IPS DF 6.9 (cell line): ENCODE data around the gene ATG2A.

ENCODE experiments used
- DNase-seq: peaks from one replicate; pipeline ENCODE4 v3.0.0-alpha.2; 2013; ENCODE audit warnings: low read depth, low spot score
- H3K27ac ChIP-seq: one replicate; pipeline ENCODE4 v1.5.1; 2013; ENCODE audit warnings: low read length, control low read depth
- H3K27me3 ChIP-seq: 2 replicates; pipeline ENCODE4 v1.6.1; 2013; ENCODE audit warnings: mild to moderate bottlenecking, low read length; ENCODE audit not compliant: control insufficient read depth, insufficient read depth
- H3K36me3 ChIP-seq: 2 replicates; pipeline ENCODE4 v1.6.1; 2013; ENCODE audit warnings: low read length; ENCODE audit not compliant: control insufficient read depth, insufficient read depth
- H3K4me1 ChIP-seq: 2 replicates; pipeline ENCODE4 v1.6.1; 2013; ENCODE audit warnings: low read length; ENCODE audit not compliant: control insufficient read depth, insufficient read depth
- H3K4me3 ChIP-seq: 2 replicates; pipeline ENCODE4 v1.5.1; 2013; ENCODE audit warnings: mild to moderate bottlenecking, low read length
- H3K9me3 ChIP-seq: 2 replicates; pipeline ENCODE4 v1.6.1; 2013; ENCODE audit warnings: low read length, inconsistent platforms; ENCODE audit not compliant: control insufficient read depth, insufficient read depth
- WGBS: extraction: QIAGEN DNeasy Blood & Tissue Kit; methylation state at CpG from one replicate; pipeline ENCODE4 v1.1.7; 2013; ENCODE audit warnings: mixed read lengths, missing lambda C conversion rate; ENCODE audit not compliant: insufficient read length, insufficient coverage; 5-methylcytosine and 5-hydroxymethylcytosine counted together

The ATG2A gene

DNA sequence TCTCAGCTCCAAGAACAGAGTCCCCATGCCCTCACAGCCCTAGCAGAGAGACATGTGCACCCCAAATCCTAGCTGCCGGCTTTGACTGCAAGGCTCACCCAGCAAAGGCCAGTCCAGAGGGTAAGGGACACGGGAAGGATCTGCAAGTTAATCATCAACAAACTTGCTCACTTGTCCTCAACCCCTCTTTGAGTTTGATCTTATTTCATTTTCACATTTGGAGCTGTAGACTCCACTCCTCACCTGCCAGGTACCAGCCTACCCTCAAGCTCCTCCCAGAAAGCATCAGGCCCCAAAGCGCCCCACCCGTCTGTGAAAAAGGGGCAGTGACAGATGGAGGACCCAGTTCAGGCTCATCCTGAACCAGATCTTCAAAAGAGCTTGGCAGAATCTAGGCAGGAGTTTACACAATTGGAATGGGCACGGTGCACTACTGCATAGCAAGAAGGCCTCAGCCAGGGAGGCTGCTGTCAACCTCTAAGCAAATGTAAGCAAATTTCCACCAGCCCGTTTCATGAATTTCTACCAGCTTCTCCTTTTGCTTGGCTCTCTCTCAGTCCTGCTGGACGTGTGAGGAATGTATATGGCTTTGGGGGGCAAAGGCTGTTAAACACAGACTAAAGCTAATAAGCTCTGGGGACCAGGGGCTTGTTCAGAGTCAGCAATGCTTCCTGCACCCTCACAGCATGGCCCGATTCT lies 44.1 kb downstream of the ATG2A start:
- WGBS, result no CpG with 5 or more reads among the region's 8 CpGs
- H3K4me3 ChIP-seq, result no peak overlapping the region
- H3K9me3 ChIP-seq, result no peaks in the 10 kb centered on the region
- H3K36me3 ChIP-seq, result no peaks in the 10 kb centered on the region
- no peak for DNase-seq
- peaks cover 9% of the 10 kb centered on the region for H3K4me1 ChIP-seq
- H3K27me3 ChIP-seq, result no peaks in the 10 kb centered on the region; the same call in 1 of the 2 replicates
- H3K27ac ChIP-seq, result no peak overlapping the region

DNA sequence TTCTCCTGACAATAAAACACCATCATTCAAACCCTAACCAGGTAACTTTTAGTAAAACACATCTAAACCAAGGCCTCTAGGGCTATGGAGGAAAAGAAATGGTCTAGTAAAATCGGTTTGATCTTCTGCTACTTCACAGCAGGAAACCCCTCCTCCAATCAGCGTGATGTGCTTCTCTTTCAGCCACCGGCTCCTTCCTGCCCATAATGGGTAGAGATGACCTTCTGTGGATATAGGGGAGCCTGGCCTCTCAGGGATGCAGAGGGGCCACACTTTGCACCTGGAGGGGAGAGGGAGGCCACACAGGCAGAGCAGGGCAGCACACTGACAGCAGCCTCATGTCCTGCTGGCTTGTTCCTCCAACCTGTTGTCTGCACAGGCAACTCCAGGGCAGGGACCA lies 45.5 kb downstream of the ATG2A start:
- Histone ChIP-seq H3K27me3 (no peaks in the 10 kb centered on the region), H3K36me3 (no peaks in the 10 kb centered on the region), H3K4me3 (no peak overlapping the region), H3K9me3 (no peaks in the 10 kb centered on the region), H3K4me1 (no peaks in the 10 kb centered on the region), H3K27ac (no peak overlapping the region)
- DNase-seq, result no peak
- WGBS, result no CpG with 5 or more reads among the region's 3 CpGs

- WGBS, result no CpG with 5 or more reads among the region's 20 CpGs
- Histone ChIP-seq H3K4me1 (no peaks in the 10 kb centered on the region), H3K9me3 (no peaks in the 10 kb centered on the region), H3K27me3 (no peaks in the 10 kb centered on the region), H3K36me3 (no peaks in the 10 kb centered on the region), H3K27ac (no peak overlapping the region), H3K4me3 (no peak overlapping the region)
- DNase-seq, result no peak
These were observed 46.0 kb downstream of the ATG2A start for GRCh38 chr11:64870893-64871466.

GRCh38 chr11:64870176-64870892 lies 46.7 kb downstream of the ATG2A start:
- H3K27ac ChIP-seq, result no peak overlapping the region
- no peaks in the 10 kb centered on the region for H3K9me3 ChIP-seq
- no peaks in the 10 kb centered on the region for H3K36me3 ChIP-seq
- no peaks in the 10 kb centered on the region for H3K4me1 ChIP-seq
- DNase-seq, result no peak
- no peak overlapping the region for H3K4me3 ChIP-seq
- WGBS, result no CpG with 5 or more reads among the region's 19 CpGs
- H3K27me3 ChIP-seq, result no peaks in the 10 kb centered on the region

DNA sequence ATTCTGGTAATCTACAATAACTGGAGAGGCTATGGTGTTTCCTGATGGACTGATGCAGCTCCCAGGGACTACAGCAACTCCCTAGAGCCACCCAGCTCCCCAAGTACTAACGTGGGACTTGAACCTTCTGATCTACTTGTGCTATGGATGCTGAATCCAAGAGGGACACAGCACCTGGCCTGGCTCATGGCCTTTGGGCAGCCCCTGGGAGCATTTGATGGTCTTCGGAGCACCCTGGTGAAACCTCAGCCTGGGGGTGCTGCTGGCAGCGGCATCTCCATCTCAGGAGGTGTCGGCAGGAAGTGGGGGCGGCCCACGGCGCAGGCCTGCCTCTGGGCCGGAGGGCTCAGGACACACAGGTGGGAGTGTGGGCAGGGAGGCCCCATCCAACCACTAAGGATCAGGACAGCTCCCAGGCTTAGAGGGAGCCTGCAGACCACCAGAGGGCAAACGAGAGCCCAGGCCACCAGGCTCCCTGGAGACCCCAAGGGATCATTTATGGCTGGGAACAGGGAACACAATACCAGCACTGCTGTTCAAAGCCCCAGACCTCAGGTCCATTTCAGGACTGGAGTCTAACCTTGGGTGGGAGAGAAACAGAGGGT lies 47.3 kb downstream of the ATG2A start:
- H3K4me3 ChIP-seq, result no peak overlapping the region
- no peak overlapping the region for H3K27ac ChIP-seq
- no peak for DNase-seq
- no CpG with 5 or more reads among the region's 9 CpGs for WGBS
- no peaks in the 10 kb centered on the region for H3K9me3 ChIP-seq
- H3K4me1 ChIP-seq, result no peaks in the 10 kb centered on the region
- H3K27me3 ChIP-seq, result no peaks in the 10 kb centered on the region
- no peaks in the 10 kb centered on the region for H3K36me3 ChIP-seq

DNA sequence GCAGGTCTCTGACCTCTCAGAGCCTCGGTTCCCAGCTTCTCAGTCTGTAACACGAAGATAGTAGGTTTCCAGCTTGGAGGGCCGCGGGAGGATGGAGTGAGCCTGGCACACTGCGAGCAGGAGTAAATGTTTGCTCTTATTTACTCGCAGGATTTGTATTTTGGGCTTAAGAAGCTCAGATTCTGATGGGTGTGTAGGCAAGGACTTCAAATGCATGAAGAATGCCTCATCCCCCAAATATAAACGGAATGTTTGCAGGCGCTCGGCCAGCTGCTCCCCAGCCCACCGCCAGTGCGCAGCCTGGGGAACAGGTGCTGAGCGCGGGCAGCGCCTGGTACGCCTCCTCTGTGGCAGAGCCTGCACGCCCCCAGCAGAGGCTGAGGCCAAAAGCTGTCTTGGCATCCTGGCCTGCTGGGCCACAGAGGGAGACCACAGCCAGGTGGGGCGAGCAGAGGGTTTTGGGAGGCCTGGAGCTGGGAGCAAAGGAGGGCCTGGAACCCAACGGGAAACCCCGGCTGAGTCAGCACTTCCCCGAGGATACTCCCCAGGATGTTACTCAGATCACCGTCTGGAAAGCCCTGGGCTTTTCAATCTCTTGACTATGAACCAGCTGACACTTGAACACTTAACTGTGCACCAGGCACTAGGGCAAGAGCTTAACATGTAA lies 48.0 kb downstream of the ATG2A start:
- no peak for DNase-seq
- Histone ChIP-seq H3K4me3 (no peak overlapping the region), H3K4me1 (no peaks in the 10 kb centered on the region), H3K36me3 (no peaks in the 10 kb centered on the region), H3K27ac (no peak overlapping the region), H3K27me3 (no peaks in the 10 kb centered on the region), H3K9me3 (no peaks in the 10 kb centered on the region)
- no CpG with 5 or more reads among the region's 21 CpGs for WGBS

DNA sequence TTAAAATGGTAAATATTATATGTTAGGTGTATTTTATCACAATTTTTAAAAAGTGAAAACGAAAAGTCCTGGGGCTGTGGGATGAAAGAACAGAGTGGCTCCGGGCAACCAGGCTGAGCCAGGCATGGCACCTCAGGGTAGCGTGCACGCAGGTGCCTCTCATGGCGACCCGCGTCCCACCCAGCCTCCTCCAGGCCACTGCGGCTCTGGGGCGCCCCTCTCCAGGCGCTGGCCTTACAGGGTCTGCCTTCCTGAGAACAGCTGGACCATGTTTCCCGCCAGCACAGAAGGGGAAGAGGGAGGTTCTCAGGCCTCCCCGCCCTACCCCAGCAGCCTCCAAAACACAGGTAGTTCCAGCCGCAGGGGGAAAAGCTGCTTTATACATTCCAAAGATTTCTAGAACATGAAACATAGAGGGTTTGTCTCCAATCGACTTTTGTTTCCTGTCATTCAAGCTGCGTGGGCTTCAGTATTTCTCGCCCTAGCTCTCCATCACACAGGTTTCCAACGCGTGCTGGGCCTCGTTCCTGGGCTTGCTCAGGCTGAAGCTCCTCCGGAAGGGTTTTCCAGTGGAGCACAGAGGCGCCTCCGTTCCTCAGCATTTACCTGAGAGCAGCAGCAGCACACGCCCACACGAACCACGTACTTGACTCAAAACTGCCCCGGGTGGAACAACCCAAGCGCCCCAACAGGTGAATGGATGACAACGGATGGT lies 49.1 kb downstream of the ATG2A start:
- WGBS, result 100% methylated on average over 1 of the region's 28 CpGs
- Histone ChIP-seq H3K9me3 (no peaks in the 10 kb centered on the region), H3K4me3 (no peak overlapping the region), H3K4me1 (peaks cover 7% of the 10 kb centered on the region; the same call in 1 of the 2 replicates), H3K27ac (no peak overlapping the region), H3K36me3 (no peaks in the 10 kb centered on the region), H3K27me3 (no peaks in the 10 kb centered on the region)
- no peak for DNase-seq

DNA sequence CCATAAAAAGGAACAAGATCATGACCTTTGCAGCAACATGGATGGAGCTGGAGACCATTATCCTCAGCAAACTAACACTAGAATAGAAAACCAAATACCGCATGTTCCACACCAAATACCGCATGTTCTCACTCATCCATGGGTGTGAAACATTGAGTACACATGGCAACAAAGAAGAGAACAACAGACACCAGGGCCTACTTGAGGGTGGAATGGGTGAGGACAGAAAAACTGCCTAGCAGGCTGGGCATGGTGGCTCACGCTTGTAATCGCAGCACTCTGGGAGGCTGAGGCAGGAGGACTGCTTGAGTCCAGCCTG lies 50.9 kb downstream of the ATG2A start:
- no peaks in the 10 kb centered on the region for H3K27me3 ChIP-seq
- no peak overlapping the region for H3K4me3 ChIP-seq
- H3K36me3 ChIP-seq, result no peaks in the 10 kb centered on the region
- no peak overlapping the region for H3K27ac ChIP-seq
- H3K9me3 ChIP-seq, result no peaks in the 10 kb centered on the region
- DNase-seq, result no peak
- WGBS, result no CpG with 5 or more reads among the region's 4 CpGs
- H3K4me1 ChIP-seq, result peaks cover 7% of the 10 kb centered on the region; the same call in 1 of the 2 replicates

- DNase-seq, result no peak
- no peak overlapping the region for H3K4me3 ChIP-seq
- H3K27me3 ChIP-seq, result no peaks in the 10 kb centered on the region
- WGBS, result no CpG with 5 or more reads among the region's 15 CpGs
- H3K4me1 ChIP-seq, result peaks cover 7% of the 10 kb centered on the region; the same call in 1 of the 2 replicates
- no peak overlapping the region for H3K27ac ChIP-seq
- H3K9me3 ChIP-seq, result no peaks in the 10 kb centered on the region
- H3K36me3 ChIP-seq, result no peaks in the 10 kb centered on the region
These were observed 51.5 kb downstream of the ATG2A start for GRCh38 chr11:64865286-64866172.
